ENCODE data around the gene MNS1.
"Not testable (repeated sequence)": the region's sequence is repeated elsewhere in the genome, so short reads cannot be mapped to it uniquely, and the experiment has no call there.

MNS1 gene

GRCh38 chr15:56464893-56465520 is at the start of gene MNS1:
MNS1 (minus strand) TSS chr15:56465137; CDS start chr15:56464972, 165 bp downstream.
- DNase-seq (ENCODE audit: low read depth in 2 of 2), result peak; percentile 15 to 20

DNA sequence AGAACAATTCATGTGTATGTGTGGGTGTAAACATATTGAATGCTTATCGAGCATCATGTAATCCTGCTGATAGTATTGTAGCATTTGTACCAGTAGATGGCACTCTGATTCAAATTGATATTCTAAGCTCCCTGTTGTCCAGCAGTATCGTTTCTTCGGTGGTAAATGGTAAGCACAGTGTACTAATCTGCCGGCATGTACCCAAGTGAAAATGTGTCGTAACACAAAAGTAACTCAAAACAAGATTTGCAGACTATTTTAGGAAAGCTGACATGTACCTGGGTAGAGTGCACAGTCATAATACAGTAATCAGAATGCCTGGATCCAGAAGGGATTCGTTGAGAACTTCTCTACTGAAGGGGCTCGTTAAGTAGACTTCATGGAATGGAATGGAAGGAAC is 31.7 kb upstream of the MNS1 start:
- DNase-seq (ENCODE audit: low read depth in 2 of 2), result no peak

GRCh38 chr15:56495533-56495932 is 30.6 kb upstream of the MNS1 start:
- DNase-seq (ENCODE audit: low read depth in 2 of 2), result no peak

DNA sequence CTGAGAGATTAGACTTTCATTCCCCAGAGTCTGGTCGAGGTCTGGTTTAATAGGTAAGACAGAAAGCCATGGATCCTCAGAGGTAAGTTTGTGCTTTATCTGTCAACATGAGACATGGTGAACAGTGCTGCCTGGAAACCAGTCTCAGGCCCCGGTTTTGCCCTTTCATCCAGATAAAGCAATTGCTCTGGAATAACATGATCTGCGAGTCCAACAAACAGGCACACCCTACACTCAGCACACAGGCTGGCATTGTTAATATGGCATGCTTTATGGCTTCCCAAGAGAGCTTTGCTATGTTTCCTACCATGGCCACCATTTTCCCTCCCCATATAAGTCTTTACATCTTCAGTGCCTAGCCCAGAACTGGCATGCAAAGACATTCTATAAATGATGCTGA is 30.1 kb upstream of the MNS1 start:
- DNase-seq (ENCODE audit: low read depth in 2 of 2), result no peak

DNA sequence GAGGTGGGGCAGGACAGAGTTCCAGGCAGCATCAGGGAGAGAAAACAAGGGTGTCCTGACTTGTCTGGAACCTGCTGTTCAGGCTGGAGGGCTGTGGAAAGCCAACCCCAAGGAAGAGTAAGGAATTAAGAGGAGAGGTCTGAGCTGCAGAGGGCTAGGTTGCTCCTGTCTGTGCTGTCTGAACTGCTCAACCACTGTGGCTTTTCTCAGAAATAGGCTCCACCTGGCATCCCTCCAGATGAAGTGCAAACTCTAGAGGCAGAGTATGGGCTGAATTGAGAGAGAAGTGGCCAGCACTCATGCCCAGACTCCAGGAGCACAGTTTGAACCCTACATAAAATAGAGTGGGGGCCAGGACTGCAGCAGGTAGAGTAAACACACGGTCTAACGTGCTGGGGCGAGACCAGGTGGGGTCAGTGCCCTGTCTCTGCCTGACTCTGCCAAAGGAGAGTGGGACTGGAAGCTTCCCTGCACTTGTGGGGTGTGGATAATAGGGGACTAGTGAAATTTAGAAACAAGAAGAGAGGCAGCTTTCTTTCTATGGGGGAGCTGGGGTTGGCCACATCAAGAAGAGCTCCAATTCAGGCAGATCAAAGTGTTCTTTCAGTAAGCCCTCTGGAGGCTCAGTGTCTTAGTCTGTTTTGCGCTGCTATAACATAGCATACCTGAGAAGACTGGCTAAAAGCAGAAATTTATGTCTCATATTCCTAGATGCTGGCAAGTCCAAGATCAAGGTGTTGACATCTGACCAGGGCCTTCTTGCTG is 28.0 kb upstream of the MNS1 start:
- no peak for DNase-seq (ENCODE audit: low read depth in 2 of 2)

- no peak for DNase-seq (ENCODE audit: low read depth in 2 of 2)
Measured at GRCh38 chr15:56492236-56492635, 27.3 kb upstream of the MNS1 start.

- peak; percentile 4 to 6 for DNase-seq (ENCODE audit: low read depth in 2 of 2)
Measured at GRCh38 chr15:56491110-56491722, 26.3 kb upstream of the MNS1 start.

- no peak for DNase-seq (ENCODE audit: low read depth in 2 of 2)
Measured at GRCh38 chr15:56490461-56490860, 25.5 kb upstream of the MNS1 start.

DNA sequence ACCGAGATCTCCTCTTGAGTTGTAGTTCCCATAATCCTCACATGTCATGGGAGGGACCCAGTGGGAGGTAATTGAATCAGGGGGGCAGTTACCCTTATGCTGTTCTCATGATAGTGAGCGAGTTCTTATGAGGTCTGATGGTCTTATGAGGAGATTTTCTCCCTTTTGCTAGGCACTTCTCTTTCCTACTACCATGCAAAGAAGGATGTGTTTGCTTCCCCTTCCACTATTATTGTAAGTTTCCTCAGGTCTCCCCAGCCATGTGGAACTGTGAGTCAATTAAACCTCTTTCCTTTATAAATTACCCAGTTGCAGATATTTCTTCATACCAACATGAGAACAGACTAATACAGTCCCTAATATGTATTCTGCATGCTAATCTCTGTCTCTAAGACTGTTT is 21.3 kb upstream of the MNS1 start:
- DNase-seq (ENCODE audit: low read depth in 2 of 2), result not testable (repeated sequence)

DNA sequence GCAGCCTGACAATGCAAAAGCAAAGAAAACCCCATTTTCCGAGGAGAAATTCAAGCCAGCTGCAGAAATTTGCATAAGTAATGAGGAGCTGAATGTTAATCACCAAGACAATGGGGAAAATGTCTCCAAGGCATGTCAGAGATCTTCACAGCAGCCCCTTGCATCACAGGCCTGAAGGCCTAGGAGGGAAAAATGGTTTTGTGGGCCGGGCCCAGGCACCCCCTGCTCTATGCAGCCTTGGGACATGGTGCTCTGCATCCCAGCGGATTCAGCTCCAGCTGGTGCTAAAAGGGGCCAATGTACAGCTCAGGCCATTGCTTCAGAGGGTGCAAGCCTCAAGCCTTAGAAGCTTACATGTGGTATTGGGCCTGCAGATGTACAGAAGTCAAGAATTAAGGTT is 20.5 kb upstream of the MNS1 start:
- DNase-seq (ENCODE audit: low read depth in 2 of 2), result not testable (repeated sequence)

GRCh38 chr15:56484287-56484686 is 19.4 kb upstream of the MNS1 start:
- no peak for DNase-seq (ENCODE audit: low read depth in 2 of 2)

DNA sequence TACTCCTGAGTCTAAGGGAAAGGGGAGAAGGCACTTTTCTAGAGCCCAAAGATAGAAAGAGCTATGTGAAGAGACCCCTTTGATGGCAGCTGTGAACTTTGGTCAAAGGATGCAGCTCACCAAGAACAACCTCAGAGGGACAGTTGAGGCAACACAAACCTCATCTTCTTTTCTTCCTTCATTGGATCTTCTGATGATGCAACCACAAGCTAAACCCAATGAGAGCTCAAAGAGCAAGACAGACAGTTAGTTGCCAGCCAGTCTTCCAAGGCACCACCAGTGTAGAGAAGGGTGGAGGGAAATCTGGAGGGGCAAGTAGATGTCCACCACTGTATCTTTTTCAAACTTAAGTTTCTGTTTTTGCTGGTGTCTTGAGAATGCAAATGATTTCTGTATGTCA is 10.4 kb upstream of the MNS1 start:
- DNase-seq (ENCODE audit: low read depth in 2 of 2), result no peak

DNA sequence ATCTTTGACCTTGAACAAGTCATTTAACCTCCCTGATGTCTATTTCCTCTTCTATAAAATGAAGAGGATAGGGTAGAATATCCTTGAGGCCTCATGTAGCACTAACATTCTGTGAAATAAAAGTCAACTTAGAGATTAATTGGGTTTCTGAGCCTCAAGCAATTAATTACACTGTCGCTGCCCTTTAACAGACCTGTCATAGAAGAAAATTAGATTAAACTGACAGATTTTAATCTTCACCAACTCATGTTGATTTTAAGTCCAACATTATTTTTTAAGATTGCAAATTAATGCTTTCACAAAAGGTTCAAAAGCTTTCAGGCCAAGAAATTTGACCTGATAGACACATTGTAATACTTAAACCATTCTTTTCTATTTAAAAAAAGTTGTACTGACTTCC is 8.1 kb upstream of the MNS1 start:
- DNase-seq (ENCODE audit: low read depth in 2 of 2), result no peak

GRCh38 chr15:56472278-56472677 is 7.3 kb upstream of the MNS1 start:
- DNase-seq (ENCODE audit: low read depth in 2 of 2), result no peak

- DNase-seq (ENCODE audit: low read depth in 2 of 2), result no peak
Measured at GRCh38 chr15:56471440-56472069, 6.6 kb upstream of the MNS1 start.

GRCh38 chr15:56469483-56469882 is 4.5 kb upstream of the MNS1 start:
- DNase-seq (ENCODE audit: low read depth in 2 of 2), result no peak

- DNase-seq (ENCODE audit: low read depth in 2 of 2), result no peak
Measured at GRCh38 chr15:56468401-56468800, 3.5 kb upstream of the MNS1 start.

GRCh38 chr15:56467616-56468015 is 2.7 kb upstream of the MNS1 start:
- DNase-seq (ENCODE audit: low read depth in 2 of 2), result no peak

- no peak for DNase-seq (ENCODE audit: low read depth in 2 of 2)
Measured at GRCh38 chr15:56460947-56461346, 4.0 kb downstream of the MNS1 start.

DNA sequence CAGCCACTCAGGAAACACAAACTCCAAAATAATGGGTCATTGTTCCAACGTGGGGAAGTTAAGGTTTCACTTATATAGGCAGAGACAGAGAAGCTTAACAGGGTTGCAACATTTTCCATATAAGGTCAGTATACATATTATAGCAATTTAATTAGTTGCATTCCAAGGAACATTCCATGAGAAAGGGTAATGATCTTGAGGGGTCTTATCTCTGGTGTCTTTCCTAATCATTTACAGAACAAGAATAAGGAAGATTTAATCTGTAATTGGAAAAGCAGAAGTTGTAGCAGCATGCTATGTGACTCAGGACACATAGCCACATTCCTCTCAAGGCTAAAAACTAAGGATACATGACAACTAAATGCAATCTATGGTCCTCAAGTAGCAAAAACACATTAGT is 4.9 kb downstream of the MNS1 start:
- DNase-seq (ENCODE audit: low read depth in 2 of 2), result no peak

DNA sequence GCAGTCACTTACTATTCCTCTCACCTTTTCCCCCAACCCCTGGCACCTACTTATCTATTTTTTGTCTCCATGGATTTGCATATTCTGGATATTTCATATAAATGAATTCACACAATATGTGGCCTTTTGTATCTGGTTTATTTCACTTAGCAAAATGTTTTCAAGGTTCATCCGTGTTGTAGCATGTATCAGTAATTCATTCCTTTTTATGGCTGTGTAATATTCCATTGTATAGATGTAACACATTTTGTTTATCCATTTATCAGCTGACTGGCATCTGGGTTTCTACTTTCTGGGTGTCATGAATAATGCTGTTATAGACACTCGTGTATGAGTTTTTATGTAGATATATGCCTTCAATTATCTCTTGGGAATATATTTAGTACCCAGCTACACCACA is 5.8 kb downstream of the MNS1 start:
- no peak for DNase-seq (ENCODE audit: low read depth in 2 of 2)

GRCh38 chr15:56456229-56456628 is 8.7 kb downstream of the MNS1 start:
- no peak for DNase-seq (ENCODE audit: low read depth in 2 of 2)

- DNase-seq (ENCODE audit: low read depth in 2 of 2), result no peak
Measured at GRCh38 chr15:56454836-56455235, 10.1 kb downstream of the MNS1 start.
